Articular chondrocyte of knee joint (primary cell): ENCODE results near the gene HP. TPM values are rescaled to one million over a fixed set of nuclear protein-coding genes. Genes with fewer than 3 reads are reported as not detected.

ENCODE experiments used
- total RNA-seq: library from RNA; depleted of rRNA; stranded (reverse); fragments of >200 nt; gene quantifications from 2 replicates; pipeline ENCODE4 v1.2.3, GENCODE V29; 2012

Gene HP
- total RNA-seq = 0.11 TPM in 1 of 2 replicates, not detected in the other

GRCh38 chr16:72054254-72054847, at the start of gene HP:
TSS of gene HP (plus strand) at chr16:72054505. CDS start at chr16:72054653, 148 bp downstream.

GRCh38 chr16:72008424-72009216, 45.7 kb upstream of the HP start, which contains the start of gene DHODH:
TSS of gene DHODH (plus strand) at chr16:72008744. CDS start at chr16:72008765, 21 bp downstream.

GRCh38 chr16:72093448-72094265, 39.4 kb downstream of the HP start, which contains the start of the genes DHX38 and TXNL4B:
TSS of gene DHX38 (plus strand) at chr16:72093847. CDS start at chr16:72096158, 2,311 bp downstream.
TSS of gene TXNL4B (minus strand) at chr16:72093620. CDS start at chr16:72090749, 2,871 bp downstream.

Other genes with a start within 250 kb of the HP start
- gene AP1G1, start 245.7 kb upstream of the HP start, total RNA-seq = 101 and 103 TPM in 2 replicates
- 13.9 and 16.6 TPM in 2 replicates for gene ATXN1L, start 208.5 kb upstream of the HP start, total RNA-seq
- gene ZNF821, start 170.3 kb upstream of the HP start, total RNA-seq = 4.7 and 5.9 TPM in 2 replicates
- 173 and 218 TPM in 2 replicates for gene IST1, start 159.0 kb upstream of the HP start, total RNA-seq
- gene PKD1L3, start 54.1 kb upstream of the HP start, total RNA-seq = under 0.01 TPM in 1 of 2 replicates, not detected in the other
- gene DHODH, start 45.8 kb upstream of the HP start, total RNA-seq = 2.7 and 3.0 TPM in 2 replicates
- not detected in 2 replicates for gene HPR, start 8.7 kb downstream of the HP start, total RNA-seq
- gene TXNL4B, start 39.1 kb downstream of the HP start, total RNA-seq = 9.3 and 12.4 TPM in 2 replicates
- gene DHX38, start 39.3 kb downstream of the HP start, total RNA-seq = 37.1 and 39.6 TPM in 2 replicates
- gene PMFBP1, start 117.7 kb downstream of the HP start, total RNA-seq = under 0.01 and 0.22 TPM in 2 replicates